22Rv1 (cell line): ENCODE results near the gene SCUBE3.

Source experiments
- H3K27ac ChIP-seq: fragments of 450-650 bp; 2 replicates; pipeline ENCODE4 v1.5.1; 2017
- CTCF ChIP-seq: fragments of 450-650 bp; IDR thresholded peaks from 2 replicates; pipeline ENCODE4 v1.5.1; 2017; ENCODE audit warnings: mild to moderate bottlenecking
- ZFX ChIP-seq: fragments of 450-650 bp; IDR thresholded peaks from 2 replicates; pipeline ENCODE4 v1.6.1; 2017; ENCODE audit warnings: antibody characterized with exemption, borderline replicate concordance

Gene SCUBE3

GRCh38 chr6:35258336-35258735 lies 44.6 kb downstream of the SCUBE3 start:
- H3K27ac ChIP-seq, result peak overlapping the region; percentile 75
- TF ChIP-seq CTCF, result no peak
- no peak for TF ChIP-seq ZFX

GRCh38 chr6:35258858-35259193 lies 45.1 kb downstream of the SCUBE3 start:
- TF ChIP-seq ZFX (no peak), CTCF (peak; percentile 14; the same call in 1 of the 2 replicates)
- peak overlapping the region; percentile 75 for H3K27ac ChIP-seq

GRCh38 chr6:35259194-35259947 lies 45.6 kb downstream of the SCUBE3 start, which contains the start of gene ZNF76:
TSS of gene ZNF76 (plus strand) at chr6:35259735. CDS start at chr6:35281152, 21,417 bp downstream.
- peak within 1 kb of the TSS; percentile 75 for H3K27ac ChIP-seq
- TF ChIP-seq ZFX, result no peak
- no peak for TF ChIP-seq CTCF

GRCh38 chr6:35259948-35260590 lies 46.3 kb downstream of the SCUBE3 start:
- H3K27ac ChIP-seq, result peak overlapping the region; percentile 75
- no peak for TF ChIP-seq CTCF
- no peak for TF ChIP-seq ZFX

GRCh38 chr6:35260591-35261570 lies 47.1 kb downstream of the SCUBE3 start:
- peak overlapping the region; percentile 75; the same call in 1 of the 2 replicates for H3K27ac ChIP-seq
- no peak for TF ChIP-seq CTCF
- TF ChIP-seq ZFX, result no peak

GRCh38 chr6:35262596-35262995 lies 48.8 kb downstream of the SCUBE3 start:
- no peak overlapping the region for H3K27ac ChIP-seq
- TF ChIP-seq ZFX, result no peak

GRCh38 chr6:35264550-35265274 lies 51.0 kb downstream of the SCUBE3 start:
- TF ChIP-seq CTCF (no peak), ZFX (no peak)
- H3K27ac ChIP-seq, result 0 out of 2 replicates have a peak overlapping the region, but pooled peaks have one; percentile 18
